Measurements from ENCODE around the gene NRF1.

The NRF1 gene

DNA sequence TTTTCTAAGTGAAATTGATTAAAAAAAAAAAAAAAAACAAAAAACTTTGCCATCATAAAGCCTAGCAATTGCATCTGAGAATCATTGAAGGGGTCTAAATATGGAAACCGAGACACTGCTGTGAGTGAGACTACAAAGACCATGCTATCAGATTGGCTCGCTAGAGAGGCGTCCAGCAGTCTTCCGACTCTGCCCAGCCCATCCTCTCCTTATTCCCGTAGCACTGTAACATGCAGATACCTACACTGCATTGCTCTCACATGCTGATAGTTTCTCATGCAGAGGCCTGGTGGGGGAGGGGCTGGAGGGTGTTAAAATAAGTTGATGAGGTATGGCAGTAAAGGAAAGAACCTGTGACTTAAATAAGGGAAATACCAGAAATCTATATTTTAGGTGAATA lies 130.7 kb downstream of the NRF1 start:
- no peak for DNase-seq

DNA sequence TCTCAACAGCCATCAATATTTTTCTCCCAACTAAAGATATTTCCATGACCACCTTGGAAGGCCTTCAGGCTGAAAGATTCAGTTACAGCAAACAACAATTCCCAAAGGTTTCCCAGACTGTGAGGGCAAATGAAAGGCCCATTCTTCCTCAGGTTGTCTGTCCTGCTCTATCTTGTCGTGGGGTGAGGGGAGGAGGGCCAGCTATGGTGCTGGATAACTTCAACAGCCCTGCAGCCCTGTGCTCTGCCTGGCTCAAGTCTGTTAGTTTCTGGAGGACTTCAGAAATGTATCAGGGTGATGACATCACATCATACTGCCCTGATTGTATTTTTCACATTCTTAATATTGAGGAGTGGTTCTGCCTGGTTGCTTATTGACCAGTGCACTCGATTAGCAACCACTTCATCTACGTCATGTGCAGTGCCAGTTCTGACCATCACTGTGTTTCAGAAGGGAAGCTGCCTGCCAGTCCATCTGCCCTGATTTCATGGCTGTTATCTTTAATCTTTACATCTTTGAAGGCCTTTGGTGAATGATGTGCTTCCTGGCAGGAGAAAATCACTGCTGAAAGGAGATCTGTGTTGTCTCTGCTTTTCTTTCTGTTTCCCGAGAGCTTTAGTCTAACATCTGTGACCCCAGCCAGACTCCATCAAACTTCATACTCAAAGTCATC lies 135.5 kb downstream of the NRF1 start:
- no peak for DNase-seq

DNA sequence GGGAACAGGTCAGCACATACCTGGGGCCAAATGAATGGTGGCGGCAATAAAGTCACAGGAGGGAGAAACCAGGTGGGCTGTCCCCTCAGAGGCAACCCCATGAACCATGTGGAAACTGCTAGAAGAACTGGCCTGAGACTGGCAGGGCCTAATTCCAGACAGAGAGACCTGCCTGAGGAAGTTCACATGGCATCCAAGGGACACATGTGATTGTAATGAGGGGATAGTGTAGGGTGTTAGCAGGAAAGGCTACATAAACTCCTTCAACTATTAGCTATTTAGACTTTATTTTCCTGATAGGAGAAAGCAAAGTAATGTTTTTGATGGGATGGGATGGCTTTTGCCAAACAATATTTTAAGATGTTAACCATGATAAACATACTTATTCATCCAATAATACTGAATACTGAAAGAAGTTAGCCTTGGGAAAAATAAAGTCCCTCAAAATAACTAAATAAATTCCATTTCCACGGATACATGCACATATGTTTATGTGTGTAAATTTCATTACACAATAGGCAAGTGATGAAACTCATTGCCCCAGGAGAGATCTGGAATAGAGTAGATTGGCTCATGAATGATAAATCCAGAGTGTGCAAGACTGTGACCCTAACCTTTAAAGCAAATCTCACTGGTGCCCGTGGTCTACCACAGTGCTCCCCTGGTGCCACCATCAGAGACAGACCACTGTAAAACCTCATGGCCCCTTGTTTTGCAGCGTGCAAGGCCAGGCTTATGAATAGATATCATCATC lies 137.0 kb downstream of the NRF1 start:
- DNase-seq = no peak

DNA sequence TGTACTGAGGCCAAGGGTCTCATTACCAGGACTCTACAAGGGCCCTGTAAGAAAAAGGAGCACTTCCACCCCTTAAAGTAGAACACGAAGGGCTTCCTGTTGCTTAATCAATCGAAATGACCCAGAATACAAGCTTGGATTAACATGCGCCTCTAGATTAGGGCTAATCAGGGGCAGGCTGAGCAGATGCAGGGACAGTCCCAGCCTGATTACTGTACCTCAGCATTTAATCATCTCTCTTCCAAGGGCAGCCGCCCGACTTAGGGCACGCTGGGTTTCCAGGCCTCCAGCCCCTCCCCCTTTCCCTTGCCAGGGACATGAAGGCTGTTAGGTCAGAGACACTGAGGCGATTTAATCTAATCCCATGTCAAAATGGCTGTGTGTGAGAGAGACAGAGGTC lies 138.6 kb downstream of the NRF1 start:
- no peak for DNase-seq

DNA sequence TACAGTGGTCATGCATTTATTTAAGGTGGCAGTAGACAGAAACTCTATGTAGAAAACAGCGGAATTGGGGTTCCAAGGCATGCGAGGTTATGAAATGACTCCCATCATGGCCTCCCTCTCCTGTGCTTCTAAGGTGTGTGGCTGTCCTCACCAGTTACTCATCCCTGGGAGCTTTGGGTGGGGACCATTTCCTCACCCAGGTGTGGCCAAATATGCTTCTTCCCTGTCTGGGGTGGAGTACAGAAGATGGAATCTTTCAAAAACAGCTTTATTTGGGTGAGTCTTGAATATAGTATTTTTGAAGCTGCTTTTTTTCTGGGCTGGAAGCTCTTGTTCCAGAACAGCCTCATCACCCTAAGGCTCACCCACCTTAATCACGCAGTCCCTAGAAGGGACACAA lies 139.0 kb downstream of the NRF1 start:
- DNase-seq = no peak

DNA sequence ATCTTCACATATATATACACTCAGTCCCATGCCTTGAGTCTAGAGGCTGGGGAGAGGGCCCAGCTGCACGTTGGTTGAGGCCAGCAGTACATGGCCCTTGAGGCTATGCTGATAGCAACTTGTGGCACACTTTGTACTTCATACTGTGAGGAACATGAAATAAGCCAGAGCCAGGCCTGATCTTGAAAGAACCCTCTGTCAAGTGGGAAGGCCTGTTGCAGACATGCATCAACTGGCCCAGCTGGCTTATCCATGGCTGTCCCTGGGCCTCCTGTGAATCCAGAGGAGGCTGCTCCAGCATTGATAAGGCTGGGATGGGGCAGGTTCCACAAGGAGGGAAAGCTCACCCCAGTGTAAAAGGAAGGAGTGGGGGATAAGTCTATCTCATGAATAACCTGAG lies 140.4 kb downstream of the NRF1 start:
- no peak for DNase-seq

DNA sequence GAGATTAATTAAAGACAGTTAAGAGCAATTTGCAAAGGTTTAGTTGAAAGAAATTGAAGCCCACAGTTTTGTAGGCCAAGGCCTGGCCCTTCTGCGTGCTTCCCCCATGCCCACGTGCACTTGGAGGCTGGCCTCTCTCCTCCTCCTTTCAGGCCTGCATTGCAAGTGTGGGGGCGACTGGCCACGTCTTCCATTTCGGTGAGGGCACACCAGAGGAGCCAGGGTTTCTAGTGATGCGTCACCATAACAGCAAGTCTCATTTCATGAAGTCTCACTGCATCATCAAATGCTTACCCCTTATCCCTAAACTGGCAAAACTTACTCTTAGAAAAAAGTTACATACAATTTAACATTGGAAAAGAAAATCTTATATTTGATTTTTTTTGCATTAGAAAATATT lies 141.2 kb downstream of the NRF1 start:
- no peak for DNase-seq

DNA sequence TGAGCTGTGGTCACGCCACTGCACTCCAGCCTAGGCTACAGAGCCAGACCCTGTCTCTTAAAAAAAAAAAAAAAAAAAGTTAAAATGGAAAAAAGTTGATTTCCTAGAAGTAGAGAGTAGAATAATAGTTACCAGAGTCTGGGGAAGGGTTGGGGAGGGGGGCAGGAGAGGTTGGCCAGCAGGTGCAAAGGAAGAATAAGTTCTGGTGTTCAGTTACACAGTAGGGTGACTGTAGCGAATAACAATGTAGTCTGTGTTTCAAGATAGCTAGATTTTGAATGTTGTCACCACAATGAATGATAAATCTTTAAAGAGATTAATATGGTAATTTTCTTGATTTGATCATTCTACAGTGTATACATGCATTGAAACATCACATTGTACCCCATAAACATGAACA lies 142.9 kb downstream of the NRF1 start:
- DNase-seq = no peak

DNA sequence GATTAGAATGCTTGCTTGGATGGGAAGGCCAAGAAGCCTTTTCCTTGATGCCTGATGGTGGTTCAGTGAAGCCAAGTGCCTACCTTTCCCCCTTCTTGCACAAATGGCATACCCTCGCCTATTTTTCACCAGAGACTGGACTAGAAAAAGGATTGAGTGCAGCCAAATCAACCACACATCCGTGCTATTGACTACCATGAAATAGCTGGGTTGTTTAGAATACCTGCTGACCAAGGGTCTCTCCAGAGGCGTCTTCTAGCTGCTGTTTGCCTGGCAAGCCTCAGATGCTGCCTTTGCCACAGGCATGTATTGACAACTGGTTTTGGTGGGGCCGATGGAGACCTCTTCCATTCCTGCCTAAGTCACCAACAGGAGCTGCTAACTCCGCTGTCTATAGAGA lies 146.5 kb downstream of the NRF1 start:
- no peak for DNase-seq

DNA sequence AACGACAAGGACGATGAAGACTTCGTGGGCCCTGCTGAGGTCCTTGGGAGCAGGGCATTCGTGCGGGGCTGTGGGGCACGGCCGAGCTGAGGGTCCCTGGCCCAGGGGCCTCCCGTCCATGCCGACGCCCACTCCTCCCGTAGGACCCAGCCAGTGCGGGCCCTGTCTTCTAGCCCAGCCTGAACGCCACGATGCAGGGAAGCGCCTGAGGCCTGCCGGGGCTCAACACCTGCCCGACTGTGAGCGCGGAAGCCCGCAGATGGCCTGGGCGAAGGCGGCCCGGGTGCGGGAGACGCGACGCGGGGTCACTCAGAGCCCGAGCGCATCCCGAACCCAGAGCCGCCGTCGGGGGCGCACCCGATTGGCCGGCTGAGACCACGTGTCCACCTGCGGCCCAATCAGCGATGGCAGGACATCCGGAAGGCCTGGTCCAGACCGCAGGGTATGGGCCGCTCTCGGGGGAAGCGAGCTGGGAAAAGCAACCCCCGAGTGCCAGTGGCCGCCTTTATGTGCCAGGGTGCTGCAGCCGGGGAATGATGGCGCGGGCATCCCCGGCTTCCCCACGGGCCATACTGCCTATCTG lies 151.0 kb downstream of the NRF1 start:
- no peak for DNase-seq

DNA sequence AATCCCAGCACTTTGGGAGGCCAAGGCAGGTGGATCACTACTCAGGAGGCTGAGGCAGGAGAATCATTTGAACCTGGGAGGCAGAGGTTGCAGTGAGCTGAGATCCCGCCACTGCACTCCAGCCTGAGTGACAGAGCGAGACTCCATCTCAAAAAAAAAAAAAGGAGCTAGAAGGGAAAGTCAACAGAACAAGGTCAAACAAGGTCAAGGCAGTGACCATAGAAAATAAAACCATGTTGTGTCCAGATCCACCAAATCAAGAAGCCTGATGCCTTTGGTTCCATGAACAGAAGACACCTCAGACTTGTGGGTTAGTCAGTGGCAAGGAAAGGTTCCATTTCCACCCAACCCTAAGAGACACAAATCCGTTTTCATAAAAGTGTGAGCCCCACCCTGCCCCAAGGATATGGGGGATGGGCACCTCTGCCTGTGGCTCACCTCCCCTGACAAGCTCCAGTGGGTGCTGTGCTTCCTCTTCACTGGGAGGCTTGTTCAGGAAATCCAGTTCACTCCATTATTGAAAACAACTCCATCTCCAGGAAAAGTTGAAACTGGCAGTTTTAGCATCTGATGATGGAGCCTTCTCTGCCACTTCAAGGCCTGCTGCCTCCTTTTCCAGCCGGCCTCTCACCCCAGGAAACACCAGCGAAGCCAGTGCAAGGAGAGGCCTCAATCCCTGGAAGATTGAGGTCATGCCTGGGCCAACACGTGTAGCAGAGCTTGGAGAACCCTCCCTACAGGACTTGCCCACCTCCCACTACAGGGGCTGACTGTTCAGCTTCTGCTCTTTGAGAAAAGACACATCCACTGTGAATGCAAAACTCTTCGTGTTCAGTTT lies 152.9 kb downstream of the NRF1 start:
- DNase-seq = no peak

DNA sequence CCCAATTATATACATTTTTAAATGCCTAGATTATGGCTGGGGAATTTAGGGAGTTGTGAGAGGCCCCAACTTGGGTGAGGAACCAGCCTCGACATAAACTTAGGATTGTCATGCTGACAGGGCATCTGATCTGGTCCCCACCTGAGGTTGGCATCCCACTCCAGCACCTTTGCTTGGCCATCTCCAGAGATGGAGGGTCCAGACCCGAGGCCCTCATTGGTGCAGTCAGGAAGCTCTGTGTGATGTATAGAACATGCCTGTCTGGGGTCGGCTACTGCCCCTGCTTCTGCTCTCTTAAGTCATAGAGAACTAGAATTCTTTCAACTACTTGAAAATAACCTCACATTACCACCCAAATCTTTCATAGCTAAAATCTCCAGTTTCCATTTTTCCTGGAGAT lies 153.8 kb downstream of the NRF1 start:
- DNase-seq = no peak

DNA sequence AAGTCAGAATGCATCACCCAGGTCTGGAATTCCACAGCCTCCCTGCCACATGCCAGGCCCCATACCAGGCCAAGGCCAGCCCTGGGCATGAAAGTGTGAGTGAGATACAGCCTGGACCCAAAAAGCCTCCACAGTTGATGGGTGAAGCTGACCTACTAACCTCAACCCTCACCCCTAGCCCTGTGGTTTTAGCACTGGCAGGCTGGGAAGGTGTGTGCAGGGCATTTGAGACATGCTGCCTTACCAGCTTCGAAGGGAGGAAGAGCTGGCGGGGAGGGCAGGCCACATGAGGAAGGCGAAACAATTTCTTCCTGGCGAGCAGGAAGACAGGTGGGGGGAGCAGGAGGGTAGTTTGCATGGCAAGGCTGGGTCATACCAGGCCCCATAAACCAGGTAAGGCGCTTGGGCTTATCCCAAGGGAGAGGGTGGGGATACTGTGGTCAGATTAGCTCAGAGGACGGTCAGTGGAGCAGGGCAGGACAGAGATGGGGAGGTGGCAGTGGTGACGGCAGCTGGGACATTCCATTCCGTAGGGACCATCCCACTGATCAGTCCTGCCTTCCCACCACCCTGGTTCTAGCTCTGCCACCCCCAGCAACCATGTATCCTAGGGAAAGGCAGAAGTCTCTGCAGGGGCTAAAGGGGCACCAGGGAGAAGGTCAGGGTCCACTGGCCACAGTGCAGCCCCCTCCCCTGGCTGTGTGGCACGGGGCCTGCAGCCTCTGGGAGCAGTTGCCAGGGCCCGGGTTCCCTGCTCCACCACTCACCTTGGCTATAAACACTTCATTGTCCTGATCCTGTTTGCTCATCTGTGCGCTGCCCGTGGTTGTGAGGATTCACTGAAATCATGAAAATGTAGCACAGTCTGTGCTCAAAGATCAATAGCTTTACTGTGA lies 155.8 kb downstream of the NRF1 start:
- DNase-seq = no peak

DNA sequence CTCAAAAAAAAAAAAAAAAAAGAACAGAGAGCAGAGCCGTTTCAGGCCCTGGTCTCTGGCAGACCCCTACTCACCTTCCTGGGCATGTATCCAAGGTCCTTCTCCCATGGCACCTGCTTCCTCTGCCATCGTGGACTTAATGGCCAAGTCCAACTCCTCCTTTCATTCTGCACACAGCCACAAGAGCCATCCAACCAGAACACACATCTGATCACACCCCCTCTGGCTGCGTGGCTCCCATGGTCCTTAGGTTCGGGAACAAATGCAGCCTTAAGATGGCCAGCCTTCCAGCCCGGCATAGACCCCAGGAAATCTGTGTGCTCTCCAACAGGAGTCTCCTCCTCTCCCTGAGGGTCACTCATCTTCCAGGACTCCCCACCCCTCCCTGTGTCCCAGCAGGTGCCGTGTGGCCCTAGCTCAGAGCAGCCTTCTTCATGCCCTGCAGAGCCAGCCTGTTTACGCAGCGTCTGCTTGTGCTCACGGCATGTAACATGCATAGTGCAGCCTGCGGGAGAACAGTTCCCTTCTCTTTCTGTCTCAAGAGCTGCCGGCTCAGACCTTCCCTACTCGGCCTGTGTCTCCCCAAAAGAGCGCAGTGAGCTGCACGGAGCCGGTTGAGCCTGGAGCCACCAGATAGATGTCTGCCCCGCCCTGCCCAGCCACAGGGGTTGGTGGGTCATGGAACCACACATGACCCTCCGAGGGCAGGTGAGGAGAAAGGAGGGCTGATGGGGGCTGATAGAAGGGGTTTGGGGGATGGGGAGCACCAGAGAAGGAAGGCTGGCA lies 157.3 kb downstream of the NRF1 start:
- DNase-seq = no peak

DNA sequence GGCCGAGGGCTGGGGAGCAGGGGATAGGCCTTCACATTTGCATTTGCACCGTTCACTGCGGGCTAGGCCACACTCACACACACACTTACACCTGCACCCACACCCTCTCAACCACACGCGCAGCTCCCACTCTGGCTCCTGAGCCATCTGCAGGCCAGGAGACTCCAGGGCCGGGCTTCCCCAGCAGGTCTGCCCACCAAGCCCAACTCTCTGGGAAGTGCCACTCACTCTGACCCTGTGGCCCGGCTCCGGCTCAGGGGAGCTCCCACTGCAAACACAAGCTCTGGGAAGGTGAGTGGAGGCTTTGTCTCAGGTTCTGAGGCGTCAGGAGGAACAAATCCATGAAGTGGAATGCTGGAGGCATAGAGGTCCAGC lies 157.9 kb downstream of the NRF1 start:
- no peak for DNase-seq

DNA sequence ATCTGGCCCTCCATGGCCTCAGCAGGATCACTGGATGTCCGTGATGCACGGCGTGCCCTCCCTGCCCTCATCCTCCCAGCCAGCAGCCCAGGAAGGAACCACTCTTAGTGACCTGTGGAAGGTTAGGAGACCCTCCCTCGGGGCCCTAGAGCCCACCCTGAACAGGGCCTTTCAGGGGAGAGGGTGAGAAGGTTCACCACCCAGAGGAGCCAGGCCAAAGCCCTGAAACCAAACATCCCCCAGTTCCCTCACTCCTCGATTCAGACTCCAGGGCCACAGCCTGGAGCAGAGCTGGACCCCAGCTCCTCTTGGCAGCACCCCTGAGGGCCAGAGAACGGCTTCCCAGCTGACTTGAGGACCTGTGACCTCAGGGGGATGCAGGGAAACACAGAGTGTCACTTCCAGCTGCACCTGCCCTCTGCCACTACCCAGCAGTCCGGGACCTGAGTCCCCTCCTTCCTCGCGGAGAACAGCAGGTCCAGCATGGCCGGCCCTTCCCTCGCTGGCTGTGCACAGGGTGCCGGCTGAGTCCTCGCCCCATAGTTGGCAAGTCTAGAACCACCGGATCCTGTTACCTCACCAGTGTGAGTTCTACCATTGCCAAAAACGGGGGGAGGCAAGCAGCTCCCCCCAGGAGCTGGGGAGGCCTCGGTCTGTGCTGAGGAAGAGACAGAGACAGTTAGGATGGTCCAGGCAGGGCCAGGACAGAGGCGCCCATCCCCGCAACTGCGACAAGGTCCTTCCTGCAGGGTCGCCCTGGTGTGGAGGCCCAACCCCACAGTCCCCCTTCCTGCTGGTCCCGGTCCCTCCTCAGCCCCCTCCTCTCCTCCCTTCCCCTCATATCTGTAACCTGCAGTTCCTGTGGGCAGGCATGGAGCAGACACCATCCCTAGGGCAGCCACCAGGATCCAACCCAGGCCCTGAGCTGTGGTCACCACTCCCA lies 158.6 kb downstream of the NRF1 start:
- DNase-seq = no peak

DNA sequence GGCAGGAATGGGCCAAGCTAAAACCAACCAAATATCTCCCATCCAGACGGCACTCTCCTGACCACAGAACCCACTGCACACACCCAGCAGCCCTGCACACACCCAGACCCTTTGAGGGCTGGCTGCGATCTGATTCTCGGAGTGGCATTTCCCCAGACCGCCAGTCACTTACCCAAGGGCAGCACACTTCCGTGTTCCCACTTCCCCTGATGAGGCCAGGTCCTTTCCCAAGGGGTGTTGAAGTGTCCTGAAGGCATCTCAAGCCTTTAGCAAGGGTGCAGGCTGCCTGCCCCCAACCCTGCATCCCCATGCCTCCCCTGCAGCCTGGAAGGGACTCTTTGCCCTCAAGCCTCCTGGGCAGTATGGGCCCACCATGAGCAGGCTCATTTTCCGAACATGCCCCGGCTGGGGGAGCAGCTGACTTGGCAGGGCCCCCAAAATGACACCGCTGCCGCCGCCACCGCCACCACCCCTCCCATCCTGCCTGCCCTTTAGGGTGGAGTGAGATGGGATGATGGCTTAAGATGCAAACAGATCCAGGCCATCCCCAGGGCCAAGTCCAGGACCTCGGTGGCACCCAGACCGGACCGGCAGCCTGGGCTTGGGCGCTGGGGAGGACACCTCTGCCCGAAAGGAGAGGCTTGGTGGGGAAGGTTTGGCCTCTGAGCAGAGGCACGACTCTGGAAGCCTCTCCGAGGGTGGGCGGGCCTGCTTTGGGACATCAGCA lies 159.8 kb downstream of the NRF1 start:
- DNase-seq = no peak

DNA sequence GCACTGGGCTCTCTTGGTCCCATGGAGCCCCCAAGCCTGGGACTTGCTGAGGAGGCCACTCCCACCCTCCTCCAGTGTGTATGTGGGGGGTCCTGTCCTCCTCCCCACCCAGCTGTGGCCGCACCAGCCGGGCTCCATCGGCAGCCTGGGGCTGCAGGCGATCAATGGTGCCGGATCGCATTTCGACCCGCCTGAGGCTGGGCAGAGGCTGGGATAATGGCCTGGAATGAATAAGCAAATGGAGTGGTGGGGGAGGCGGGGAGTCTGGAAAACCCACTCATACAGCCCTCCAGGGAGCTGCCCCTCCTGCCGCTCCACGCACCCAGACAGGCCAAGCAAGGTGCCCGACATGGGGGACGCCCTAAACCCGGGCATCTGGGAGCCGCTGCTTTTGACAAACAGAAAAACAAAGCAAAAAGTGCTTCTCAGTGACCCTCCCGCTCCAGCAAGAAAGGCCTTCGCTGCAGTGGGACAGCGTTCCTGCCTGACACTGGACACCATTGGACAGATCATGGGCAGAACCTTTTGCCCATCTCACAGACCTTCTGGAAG lies 160.5 kb downstream of the NRF1 start:
- no peak for DNase-seq

DNA sequence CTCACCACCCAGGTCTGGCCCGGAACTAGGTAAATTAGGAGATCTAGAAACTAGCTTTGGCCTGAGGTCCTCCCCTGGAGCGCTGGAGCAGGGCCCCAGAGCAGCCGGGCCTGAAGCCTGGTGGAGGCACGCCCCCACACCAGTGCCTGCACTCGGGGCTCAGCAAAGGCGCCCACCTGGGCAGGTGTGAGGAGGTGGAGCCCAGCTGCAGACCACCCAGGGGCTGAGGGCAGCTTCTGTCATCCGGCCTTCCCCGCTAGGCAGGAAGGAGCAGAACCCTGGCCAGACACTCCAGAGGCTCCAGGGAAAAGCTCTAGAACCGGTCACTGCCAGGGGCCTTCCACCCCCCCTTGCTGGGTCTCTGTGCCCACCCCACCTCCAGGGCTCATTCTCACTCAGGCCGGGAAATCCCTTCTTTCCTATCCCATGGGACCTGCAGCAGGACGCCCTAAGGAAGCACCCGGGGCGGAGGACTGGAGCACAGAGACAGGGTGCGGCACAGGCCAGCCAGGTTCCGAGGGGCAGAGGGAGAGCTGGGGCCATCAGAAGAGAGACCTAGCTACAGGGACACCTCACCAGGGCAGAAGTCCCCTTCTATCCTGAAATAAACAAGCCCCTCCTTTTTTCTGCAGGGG lies 161.2 kb downstream of the NRF1 start:
- no peak for DNase-seq

Data from activated T-cell treated with anti-CD3 and anti-CD28 coated beads, Interleukin-2, amount 50 U/mL, for 48 hours (primary cell).